ENCODE results near the gene CDKAL1.

The CDKAL1 gene

DNA sequence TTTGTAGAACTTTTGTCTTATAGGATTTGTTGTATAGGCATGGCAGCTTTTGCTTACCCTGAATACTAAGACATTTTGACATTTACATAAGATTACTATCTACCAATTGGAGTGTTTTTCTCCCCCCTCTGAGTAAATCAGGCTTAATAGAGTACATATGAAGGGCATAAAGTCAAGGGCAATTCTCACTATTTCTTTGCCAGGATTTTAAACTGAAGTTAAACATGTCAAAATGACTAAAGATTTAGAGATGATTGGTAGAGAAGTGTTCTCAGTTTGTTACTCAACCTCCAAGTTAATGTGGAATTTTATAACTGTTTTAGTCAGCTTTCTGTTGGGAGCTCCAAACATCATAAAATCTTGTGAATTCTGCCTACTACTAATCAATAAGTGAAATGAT, 157.8 kb downstream of the CDKAL1 start:
- Histone ChIP-seq H3K9me3 (ENCODE audit: severe bottlenecking) (no peaks in the 10 kb centered on the region), H3K27ac (ENCODE audit: poor library complexity, severe bottlenecking) (no peak overlapping the region), H3K27me3 (ENCODE audit: insufficient read depth, poor library complexity, severe bottlenecking) (no peaks in the 10 kb centered on the region), H3K4me1 (ENCODE audit: insufficient read depth, poor library complexity, severe bottlenecking) (peaks cover 10% of the 10 kb centered on the region), H3K4me3 (ENCODE audit: severe bottlenecking) (no peak overlapping the region), H3K36me3 (ENCODE audit: low read depth) (no peaks in the 10 kb centered on the region)
- no peak for DNase-seq (ENCODE audit: low spot score)
- TF ChIP-seq, protein P1, sequence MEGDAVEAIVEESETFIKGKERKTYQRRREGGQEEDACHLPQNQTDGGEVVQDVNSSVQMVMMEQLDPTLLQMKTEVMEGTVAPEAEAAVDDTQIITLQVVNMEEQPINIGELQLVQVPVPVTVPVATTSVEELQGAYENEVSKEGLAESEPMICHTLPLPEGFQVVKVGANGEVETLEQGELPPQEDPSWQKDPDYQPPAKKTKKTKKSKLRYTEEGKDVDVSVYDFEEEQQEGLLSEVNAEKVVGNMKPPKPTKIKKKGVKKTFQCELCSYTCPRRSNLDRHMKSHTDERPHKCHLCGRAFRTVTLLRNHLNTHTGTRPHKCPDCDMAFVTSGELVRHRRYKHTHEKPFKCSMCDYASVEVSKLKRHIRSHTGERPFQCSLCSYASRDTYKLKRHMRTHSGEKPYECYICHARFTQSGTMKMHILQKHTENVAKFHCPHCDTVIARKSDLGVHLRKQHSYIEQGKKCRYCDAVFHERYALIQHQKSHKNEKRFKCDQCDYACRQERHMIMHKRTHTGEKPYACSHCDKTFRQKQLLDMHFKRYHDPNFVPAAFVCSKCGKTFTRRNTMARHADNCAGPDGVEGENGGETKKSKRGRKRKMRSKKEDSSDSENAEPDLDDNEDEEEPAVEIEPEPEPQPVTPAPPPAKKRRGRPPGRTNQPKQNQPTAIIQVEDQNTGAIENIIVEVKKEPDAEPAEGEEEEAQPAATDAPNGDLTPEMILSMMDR (IDR thresholded peaks at IDR 0.05; ENCODE audit: poor library complexity, severe bottlenecking), result no peak
- ATAC-seq (ENCODE audit: low read depth), result no peak

DNA sequence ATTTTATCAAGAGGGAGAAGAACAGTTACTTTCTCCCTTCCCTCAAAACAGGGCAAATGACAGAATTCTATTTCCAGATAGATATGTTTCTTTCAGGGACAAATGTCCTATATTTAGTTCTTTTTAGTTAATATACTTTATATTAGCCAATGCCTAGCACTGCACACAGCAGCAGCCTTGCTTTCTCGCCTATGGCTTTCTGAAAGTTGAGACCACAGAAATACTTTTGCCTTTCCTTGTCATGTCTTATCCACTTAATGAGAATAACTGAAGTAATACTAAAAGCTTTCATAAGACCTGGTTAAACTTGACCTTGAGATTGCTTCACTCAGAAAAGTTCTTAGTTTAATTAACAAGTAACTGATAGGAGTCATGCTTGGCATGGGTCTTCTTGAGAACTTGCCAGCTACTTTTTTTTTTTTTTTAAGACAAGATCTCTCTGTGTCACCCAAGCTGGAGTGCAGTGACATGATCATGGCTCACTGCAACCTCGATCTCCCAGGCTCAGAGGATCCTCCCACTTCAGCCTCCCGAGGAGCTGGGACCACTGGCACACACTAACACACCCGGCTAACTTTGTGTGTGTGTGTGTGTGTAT, 159.3 kb downstream of the CDKAL1 start:
- TF ChIP-seq, protein P1 (IDR thresholded peaks at IDR 0.05; ENCODE audit: poor library complexity, severe bottlenecking), result no peak
- Histone ChIP-seq H3K27me3 (ENCODE audit: insufficient read depth, poor library complexity, severe bottlenecking) (no peaks in the 10 kb centered on the region), H3K4me3 (ENCODE audit: severe bottlenecking) (no peak overlapping the region), H3K4me1 (ENCODE audit: insufficient read depth, poor library complexity, severe bottlenecking) (peaks cover 10% of the 10 kb centered on the region), H3K36me3 (ENCODE audit: low read depth) (no peaks in the 10 kb centered on the region), H3K9me3 (ENCODE audit: severe bottlenecking) (no peaks in the 10 kb centered on the region), H3K27ac (ENCODE audit: poor library complexity, severe bottlenecking) (no peak overlapping the region)
- DNase-seq (ENCODE audit: low spot score), result no peak
- ATAC-seq (ENCODE audit: low read depth), result no peak; the same call in 2 of the 3 replicates

DNA sequence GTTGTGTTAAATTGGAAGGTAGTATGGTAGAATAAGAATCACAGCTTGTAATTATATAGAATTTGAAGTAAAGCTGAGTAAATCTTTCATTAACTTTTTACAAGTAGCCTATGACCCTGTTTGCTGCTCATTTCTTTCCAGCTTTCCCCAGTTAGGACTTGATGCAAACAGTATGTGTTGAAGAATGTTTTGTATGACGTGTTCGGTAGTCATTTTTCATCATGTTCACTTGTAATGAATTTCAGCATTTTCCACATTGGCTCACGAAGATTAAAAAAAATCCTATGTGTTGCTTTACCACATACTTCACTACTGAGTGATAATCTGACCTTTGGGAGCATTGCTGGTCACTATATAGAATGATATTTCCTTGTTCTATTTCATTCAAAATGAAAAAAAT, 162.4 kb downstream of the CDKAL1 start:
- ATAC-seq (ENCODE audit: low read depth) (no peak), DNase-seq (ENCODE audit: low spot score) (no peak)
- Histone ChIP-seq H3K4me1 (ENCODE audit: insufficient read depth, poor library complexity, severe bottlenecking) (peaks cover 18% of the 10 kb centered on the region), H3K4me3 (ENCODE audit: severe bottlenecking) (no peak overlapping the region), H3K27ac (ENCODE audit: poor library complexity, severe bottlenecking) (no peak overlapping the region), H3K36me3 (ENCODE audit: low read depth) (no peaks in the 10 kb centered on the region), H3K27me3 (ENCODE audit: insufficient read depth, poor library complexity, severe bottlenecking) (no peaks in the 10 kb centered on the region), H3K9me3 (ENCODE audit: severe bottlenecking) (no peaks in the 10 kb centered on the region)
- TF ChIP-seq, protein P1 (IDR thresholded peaks at IDR 0.05; ENCODE audit: poor library complexity, severe bottlenecking), result no peak

DNA sequence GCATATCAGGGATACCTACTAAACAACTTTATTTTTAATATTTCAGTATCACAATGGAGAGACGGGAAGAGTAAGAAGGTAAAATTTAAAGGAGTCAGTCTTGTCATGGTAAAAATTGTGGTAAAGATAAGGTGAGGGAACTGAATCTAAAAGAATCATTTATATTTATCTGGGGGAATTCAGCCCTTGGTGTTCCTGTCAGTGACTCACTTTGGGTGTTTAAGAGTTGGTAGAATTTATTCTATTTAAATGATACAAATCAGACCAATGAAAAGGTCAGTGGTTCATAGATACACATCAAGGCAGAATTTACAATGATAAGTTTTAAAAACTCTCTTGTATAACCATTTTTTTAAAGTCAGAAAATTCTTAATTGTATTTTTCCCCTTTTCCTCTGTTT, 164.4 kb downstream of the CDKAL1 start:
- DNase-seq (ENCODE audit: low spot score) (no peak), ATAC-seq (ENCODE audit: low read depth) (no peak)
- Histone ChIP-seq H3K9me3 (ENCODE audit: severe bottlenecking) (no peaks in the 10 kb centered on the region), H3K4me3 (ENCODE audit: severe bottlenecking) (no peak overlapping the region), H3K4me1 (ENCODE audit: insufficient read depth, poor library complexity, severe bottlenecking) (peaks cover 13% of the 10 kb centered on the region), H3K36me3 (ENCODE audit: low read depth) (no peaks in the 10 kb centered on the region), H3K27ac (ENCODE audit: poor library complexity, severe bottlenecking) (no peak overlapping the region), H3K27me3 (ENCODE audit: insufficient read depth, poor library complexity, severe bottlenecking) (no peaks in the 10 kb centered on the region)
- TF ChIP-seq, protein P1 (IDR thresholded peaks at IDR 0.05; ENCODE audit: poor library complexity, severe bottlenecking), result no peak

DNA sequence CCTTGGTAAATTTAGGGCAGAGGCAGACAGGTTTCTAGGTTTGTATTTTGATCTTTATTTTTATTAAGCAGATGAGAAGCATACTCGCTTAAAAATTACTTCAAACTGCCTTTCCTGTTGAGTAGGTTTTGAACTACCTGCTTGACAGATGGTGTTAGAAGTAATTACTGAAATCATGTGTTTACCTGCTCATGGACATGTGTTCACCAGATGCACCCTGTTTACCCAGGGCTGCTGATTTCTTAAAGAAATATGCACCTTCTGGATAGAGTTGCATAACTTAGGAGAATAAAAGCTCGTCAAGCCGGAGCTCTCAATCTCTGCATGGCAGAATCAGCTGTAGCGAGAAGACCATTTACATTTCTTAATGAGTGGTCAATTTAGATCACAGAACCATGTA, 165.1 kb downstream of the CDKAL1 start:
- peak; percentile 75 for ATAC-seq (ENCODE audit: low read depth)
- DNase-seq (ENCODE audit: low spot score), result no peak
- H3K27me3 ChIP-seq (ENCODE audit: insufficient read depth, poor library complexity, severe bottlenecking), result no peaks in the 10 kb centered on the region
- H3K9me3 ChIP-seq (ENCODE audit: severe bottlenecking), result no peaks in the 10 kb centered on the region
- H3K4me3 ChIP-seq (ENCODE audit: severe bottlenecking), result no peak overlapping the region
- no peak overlapping the region for H3K27ac ChIP-seq (ENCODE audit: poor library complexity, severe bottlenecking)
- TF ChIP-seq, protein P1 (IDR thresholded peaks at IDR 0.05; ENCODE audit: poor library complexity, severe bottlenecking), result no peak
- H3K4me1 ChIP-seq (ENCODE audit: insufficient read depth, poor library complexity, severe bottlenecking), result peaks cover 13% of the 10 kb centered on the region
- H3K36me3 ChIP-seq (ENCODE audit: low read depth), result no peaks in the 10 kb centered on the region
